ENCODE data around the gene DLGAP1. TPM values are rescaled to one million over a fixed set of nuclear protein-coding genes. Genes with fewer than 3 reads are reported as not detected.

DLGAP1 gene
- total and polyA plus RNA-seq, 10 of the 15 experiments (the other 5 are each of a cell fraction or from before 2014, with no cell fraction given) = 0.23 to 27.6 (median 1.9) TPM

GRCh38 chr18:3870914-3871313 lies 584.2 kb downstream of the DLGAP1 start:
- ATAC-seq (no peak), FAIRE-seq (no peak), DNase-seq (ENCODE audit: low read depth, low spot score) (no peak)
- H2AFZ ChIP-seq (ENCODE audit: control insufficient read depth, low read depth, low read length) = no peak overlapping the region
- no peak overlapping the region for H3K4me3 ChIP-seq
- H4K20me1 ChIP-seq (ENCODE audit: control insufficient read depth, insufficient read depth) = no peaks in the 10 kb centered on the region
- H3K36me3 ChIP-seq (ENCODE audit: control insufficient read depth in 2 of 2, insufficient read depth in 2 of 2, low read length in 1 of 2) = no peaks in the 10 kb centered on the region
- no peak overlapping the region for H3K9ac ChIP-seq (ENCODE audit: control insufficient read depth, insufficient read depth, low read length)
- H3K27me3 ChIP-seq (replicated peaks in 1 of 2; ENCODE audit: control insufficient read depth in 2 of 2, insufficient read depth in 2 of 2, low read length in 1 of 2) = no peaks in the 10 kb centered on the region
- ChIA-PET CTCF (interaction anchor here (2.4 to 4.4 kb wide), 2 partner anchors 98 to 167 kb away, joined by 13 to 64 read pairs; no protein-coding TSS in a partner anchor), SMC1A (ENCODE audit: uncharacterized antibody, unreplicated experiment) (interaction anchor here (0.6 to 2.4 kb wide), 5 partner anchors 12 to 178 kb away, joined by 3 to 15 read pairs (median 6); no protein-coding TSS in a partner anchor), POLR2A (interaction anchor here (0.8 kb wide), 1 partner anchor 11 kb away, joined by 3 read pairs; no protein-coding TSS in a partner anchor), RAD21 (ENCODE audit: unreplicated experiment) (interaction anchor here (1.0 to 4.2 kb wide), 5 partner anchors 12 to 124 kb away, joined by 3 to 33 read pairs (median 3); no protein-coding TSS in a partner anchor)
- H3K9me3 ChIP-seq (replicated peaks; ENCODE audit: control insufficient read depth, insufficient read depth, low read length) = no peaks in the 10 kb centered on the region
- H3K4me2 ChIP-seq (ENCODE audit: control insufficient read depth, insufficient read depth) = no peak overlapping the region
- 21% methylated on average over 4 of the region's 4 CpGs for WGBS (ENCODE audit: insufficient coverage, insufficient replicate concordance, low lambda C conversion rate, missing lambda C conversion rate)
- no TSS peak for BruUV-seq (replicated peaks)
- in situ Hi-C loops (cut with MboI) (no loop called here), intact Hi-C loops (cut with micrococcal nuclease; ENCODE audit: unreplicated experiment) (loop anchor here (2.0 to 5.0 kb wide), 2 partner anchors 100 to 159 kb away; no protein-coding TSS in a partner anchor)
- no peaks in the 10 kb centered on the region for H3K4me1 ChIP-seq (ENCODE audit: control insufficient read depth, insufficient read depth, low read length)
- no peak overlapping the region for H3K27ac ChIP-seq (ENCODE audit: control insufficient read depth, insufficient read depth)
- no peaks in the 10 kb centered on the region for H3K79me2 ChIP-seq (ENCODE audit: control insufficient read depth, insufficient read depth, low read length)
- TF ChIP-seq ATF2 (IDR thresholded peaks at IDR 0.05; ENCODE audit: low read length) = no peak
- no peak for TF ChIP-seq ZNF687 (IDR thresholded peaks at IDR 0.05)
- TF ChIP-seq NFXL1 (IDR thresholded peaks at IDR 0.05; ENCODE audit: borderline replicate concordance) = no peak
